Adrenal gland (tissue), 12 donors: ENCODE results near the gene OSBPL10. TPM values are rescaled to one million over a fixed set of nuclear protein-coding genes. Genes with fewer than 3 reads are reported as not detected.

ENCODE experiments used
- DNase-seq, 7 donors: peaks; one replicate each; pipeline ENCODE4 v3.0.0-alpha.2; 2019 to 2020
- H3K27ac ChIP-seq, 5 donors: fragments of 200-600 bp; sonication (generic) in 4 of 5; 1 replicate in 3 of 5; 2 replicates in 2 of 5; pipeline versions ENCODE4 v1.5.1 to v1.8.0; 2016 to 2020; ENCODE audit warnings: mild to moderate bottlenecking in 1 of 5
- H3K27me3 ChIP-seq: fragments of 200-600 bp; 2 replicates; pipeline ENCODE4 v1.8.0; 2021
- H3K36me3 ChIP-seq, 2 donors: fragments of 200-600 bp; replicated peaks in 1 of 2; 1 replicate in 1 of 2; 2 replicates in 1 of 2; pipeline versions ENCODE4 v1.5.1 to v1.8.0; 2018 to 2022
- H3K4me1 ChIP-seq, 2 donors: fragments of 200-600 bp; replicated peaks in 1 of 2; 1 replicate in 1 of 2; 2 replicates in 1 of 2; pipeline versions ENCODE4 v1.5.1 to v1.8.0; 2018 to 2021
- H3K4me3 ChIP-seq, 4 donors: fragments of 200-600 bp; sonication (generic) in 3 of 4; one replicate each; pipeline ENCODE4 v1.5.1; 2016 to 2018
- H3K9me3 ChIP-seq, 3 donors: fragments of 200-600 bp; sonication (generic) in 1 of 3; replicated peaks in 1 of 3; 1 replicate in 2 of 3; 2 replicates in 1 of 3; pipeline versions ENCODE4 v1.5.1 to v1.8.0; 2016 to 2021
- CTCF ChIP-seq, 6 experiments: fragments of 450-650 bp in 4 of 6; fragments of 200-600 bp in 2 of 6; sonication (generic) in 1 of 6; IDR thresholded peaks; 1 replicate in 5 of 6; 2 replicates in 1 of 6; pipeline versions ENCODE4 v1.5.1 to v1.8.0; 2016 to 2021; ENCODE audit warnings: antibody characterized with exemption in 6 of 6, mild to moderate bottlenecking in 2 of 6, moderate library complexity in 1 of 6
- POLR2A ChIP-seq, 2 donors: fragments of 450-650 bp; IDR thresholded peaks; one replicate each; pipeline ENCODE4 v1.6.1; 2017; ENCODE audit warnings: antibody characterized with exemption in 2 of 2, mild to moderate bottlenecking in 2 of 2, moderate library complexity in 1 of 2
- WGBS, 4 donors: extraction: QIAGEN DNeasy Blood & Tissue Kit in 2 of 4; methylation state at CpG; one replicate each; pipeline versions ENCODE4 v1.1.5 to v1.1.7; 2013 to 2017; 5-methylcytosine and 5-hydroxymethylcytosine counted together
- intact Hi-C, 2 donors: fragments of 100-400 bp; cut with DNase I; formaldehyde crosslinking; loops; one replicate each; pipeline versions ENCODE4 v1.14.1 to v1.15.0; 2022 to 2023
- polyA plus RNA-seq, 3 donors: library from polyadenylated mRNA; stranded (reverse); fragments of 200-250 nt in 2 of 3; fragments of 350-450 nt in 1 of 3; fragmentation: Illumina TruSeq in 1 of 3; extraction: RNeasy Lipid Tissue Mini Kit (QIAGEN cat#74804) in 1 of 3; gene quantifications; one replicate each; pipeline ENCODE4 v1.2.3, GENCODE V29; 2013 to 2014
- total RNA-seq, 9 donors: library from RNA; depleted of rRNA in 4 of 9; stranded (reverse); fragments of >200 nt in 4 of 9; fragments of 120-200 nt in 1 of 9; fragmentation: NEBNext Ultra II Directional in 1 of 9; extraction: Animal tissue kit (Norgen Biotek cat#: 25700) in 1 of 9; gene quantifications; one replicate each; pipeline versions ENCODE4 v1.1.0 to v1.2.4, GENCODE V29; 2013 to 2023
- donor health status: healthy with polysubstance abuse.
- donor health status: Bipolar disorder and iron deficiency.
- donor health status: DM: yes; HTN: yes; CAD: no.
- donor health status: DM: no; HTN: no; CAD: no.
- donor health status: DM: no; HTN: no; CAD: no.
- donor health status: DM: yes; HTN: yes; CAD: no.

OSBPL10 gene
- total and polyA plus RNA-seq, 12 donors: 2.0 to 55.6 (median 9.4) TPM

- no peak overlapping the region for H3K4me3 ChIP-seq
- no peaks in the 10 kb centered on the region for H3K36me3 ChIP-seq
- no peak for TF ChIP-seq CTCF (IDR thresholded peaks at IDR 0.05)
- no peak for TF ChIP-seq POLR2A (IDR thresholded peaks at IDR 0.05)
- H3K27me3 ChIP-seq: no peaks in the 10 kb centered on the region
- intact Hi-C loops: no loop called here
- no peak for DNase-seq
- no peaks in the 10 kb centered on the region for H3K4me1 ChIP-seq
- no peak overlapping the region for H3K27ac ChIP-seq
- WGBS, 4 donors: 72 to 81% (median 75%) methylated on average over 2 of the region's 2 CpGs
- peaks cover 0 to 2% (median 0%) of the 10 kb centered on the region in 3 donors for H3K9me3 ChIP-seq
Observed at GRCh38 chr3:31985831-31986230, 4.8 kb upstream of the OSBPL10 start.

DNA sequence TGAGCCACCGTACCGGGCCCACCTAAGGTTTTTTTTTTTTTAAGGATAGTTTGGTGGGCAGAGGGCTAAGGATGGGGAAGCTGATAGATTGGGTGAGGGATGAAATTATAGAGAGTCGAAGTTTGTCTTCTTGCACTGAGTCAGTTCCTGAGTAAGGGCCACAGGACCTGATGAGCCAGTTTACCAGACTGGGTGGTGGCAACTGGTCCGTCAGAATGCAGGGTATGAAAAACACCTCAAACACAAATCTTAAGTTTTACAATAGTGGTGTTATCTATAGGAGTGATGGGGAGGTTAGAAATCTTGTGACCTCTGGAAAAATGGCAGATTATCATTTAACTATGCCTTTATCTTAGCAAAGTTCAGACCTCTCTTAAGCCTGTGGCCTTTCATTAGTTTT lies 3.3 kb upstream of the OSBPL10 start:
- TF ChIP-seq POLR2A (IDR thresholded peaks at IDR 0.05): no peak
- TF ChIP-seq CTCF (IDR thresholded peaks at IDR 0.05): no peak
- Histone ChIP-seq H3K9me3 (no peaks in the 10 kb centered on the region), H3K36me3 (no peaks in the 10 kb centered on the region), H3K27me3 (no peaks in the 10 kb centered on the region), H3K27ac (no peak overlapping the region), H3K4me1 (peaks cover 0 to 13% of the 10 kb centered on the region in 2 donors), H3K4me3 (no peak overlapping the region)
- intact Hi-C loops: no loop called here
- DNase-seq: no peak
- WGBS, 4 donors: 92 to 95% (median 93%) methylated on average over 4 of the region's 4 CpGs

DNA sequence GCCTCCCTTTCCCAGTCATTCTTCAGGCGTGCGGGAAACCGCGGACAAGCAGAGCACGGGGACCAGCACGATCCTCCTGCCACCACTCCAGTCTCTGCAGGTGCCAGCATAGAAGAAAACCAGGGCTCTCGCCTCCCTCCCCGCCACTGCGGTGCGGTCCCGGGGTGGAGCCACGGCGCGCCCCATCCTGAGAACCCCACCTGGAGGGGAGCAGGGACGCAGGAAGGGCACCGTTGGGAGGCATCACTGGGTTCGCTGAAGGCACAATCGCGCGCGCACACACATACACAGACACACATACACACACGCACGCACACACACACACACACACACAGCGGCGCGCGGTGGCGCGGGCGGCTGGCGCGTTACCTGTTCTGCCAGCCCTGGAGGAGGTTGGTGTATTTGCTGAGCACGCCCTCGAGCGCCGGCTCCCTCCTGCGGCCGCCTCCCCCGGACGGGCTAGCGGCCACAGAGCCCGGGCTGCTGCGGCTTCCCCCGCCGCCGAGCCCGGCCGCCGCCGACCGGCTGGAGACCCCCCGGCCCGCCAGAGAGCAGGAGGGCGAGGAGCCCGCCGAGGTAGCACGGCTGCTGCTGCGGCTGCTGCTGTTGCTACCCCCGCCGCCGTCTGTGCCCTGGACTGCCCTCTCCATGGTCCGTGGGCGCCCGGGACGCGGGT lies 394 bp downstream of the OSBPL10 start:
- H3K27ac ChIP-seq: peak overlapping the region; percentile 47 to 98 (median 82)
- TF ChIP-seq POLR2A (IDR thresholded peaks at IDR 0.05): no peak
- TF ChIP-seq CTCF (IDR thresholded peaks at IDR 0.05): peak in 1 of 6 experiments; percentile 6
- no peaks in the 10 kb centered on the region for H3K36me3 ChIP-seq
- intact Hi-C loops: no loop called here
- 0 to 4% (median 1%) methylated on average over 8 to 66 of the region's 66 CpGs for WGBS, 4 donors
- H3K4me1 ChIP-seq: peaks cover 0 to 13% of the 10 kb centered on the region in 2 donors
- DNase-seq: peak; percentile 47 to 77 (median 67)
- peak overlapping the region in 2 of 4 donors; percentile 36 to 95 for H3K4me3 ChIP-seq
- no peaks in the 10 kb centered on the region for H3K27me3 ChIP-seq
- H3K9me3 ChIP-seq: no peaks in the 10 kb centered on the region

GRCh38 chr3:31979001-31979697 lies 1.9 kb downstream of the OSBPL10 start:
- intact Hi-C loops: no loop called here
- Histone ChIP-seq H3K4me3 (no peak overlapping the region), H3K9me3 (no peaks in the 10 kb centered on the region), H3K27me3 (no peaks in the 10 kb centered on the region), H3K36me3 (no peaks in the 10 kb centered on the region), H3K27ac (no peak overlapping the region), H3K4me1 (peaks cover 0 to 13% of the 10 kb centered on the region in 2 donors)
- WGBS, 4 donors: 68 to 78% (median 76%) methylated on average over 5 of the region's 5 CpGs
- DNase-seq: no peak
- TF ChIP-seq POLR2A (IDR thresholded peaks at IDR 0.05) (no peak), CTCF (IDR thresholded peaks at IDR 0.05) (no peak)
